GM12878 (cell line): Measurements from ENCODE around the gene TRIM62. TPM values are rescaled to one million over a fixed set of nuclear protein-coding genes. Genes with fewer than 3 reads are reported as not detected.

ENCODE experiments used
- ATAC-seq: fragments of 200-7000 bp; cut with Tn5 transposase; 3 replicates; pipeline ENCODE4 v1.9.1; 2020; ENCODE audit warnings: mild to moderate bottlenecking, moderate library complexity
- BruUV-seq: library from RNA; stranded (reverse); fragments of 400-500 nt; replicated peaks from 2 replicates; lab custom pipeline; 2021; lab: Mats Ljungman, UMichigan
- CTCF ChIA-PET: fragments of 300-600 bp; sonication (Branson Sonifier 250); formaldehyde crosslinking; extraction: SDS; loops from one replicate; lab custom pipeline; 2021; ENCODE audit warnings: inconsistent platforms; lab: Yijun Ruan, JAX
- POLR2A ChIA-PET: fragments of 350-600 bp; formaldehyde crosslinking; extraction: SDS; loops from one replicate; lab custom pipeline; 2021; ENCODE audit warnings: inconsistent platforms; lab: Charles Lee
- RAD21 ChIA-PET: fragments of 300-600 bp; sonication (Branson Sonifier 250); formaldehyde crosslinking; loops from one replicate; lab custom pipeline; 2023; ENCODE audit warnings: antibody characterized with exemption; ENCODE audit not compliant: unreplicated experiment; lab: Charles Lee
- SMC1A ChIA-PET: fragments of 300-600 bp; sonication (Branson Sonifier 250); formaldehyde crosslinking; loops from one replicate; lab custom pipeline; 2023; ENCODE audit not compliant: unreplicated experiment, uncharacterized antibody; lab: Charles Lee
- DNase-seq: peaks from one replicate; pipeline ENCODE4 v3.0.0-alpha.2; 2011; ENCODE audit warnings: low read depth, low spot score
- FAIRE-seq: peaks from 3 replicates; lab custom pipeline; 2011; peaks lifted over from hg19 to GRCh38; lab: Jason Lieb, UNC
- H2AFZ ChIP-seq: 2 replicates; pipeline ENCODE4 v1.6.0; 2011; ENCODE audit warnings: low read depth, low read length, control low read depth; ENCODE audit not compliant: control insufficient read depth
- H3K27ac ChIP-seq: 2 replicates; pipeline ENCODE4 v1.5.1; 2011; ENCODE audit warnings: control low read depth; ENCODE audit not compliant: control insufficient read depth, insufficient read depth
- H3K27me3 ChIP-seq, 2 experiments: replicated peaks in 1 of 2; 2 replicates each; pipeline versions ENCODE4 v1.6.0 to v1.6.1; 2011; ENCODE audit warnings: low read length in 1 of 2; ENCODE audit not compliant: control insufficient read depth in 2 of 2, insufficient read depth in 2 of 2
- H3K36me3 ChIP-seq, 2 experiments: 2 replicates each; pipeline ENCODE4 v1.5.1; 2011; ENCODE audit warnings: low read length in 1 of 2; ENCODE audit not compliant: control insufficient read depth in 2 of 2, insufficient read depth in 2 of 2
- H3K4me1 ChIP-seq: 2 replicates; pipeline ENCODE4 v1.6.1; 2011; ENCODE audit warnings: mild to moderate bottlenecking, low read length, moderate library complexity, mixed read lengths; ENCODE audit not compliant: control insufficient read depth, insufficient read depth
- H3K4me2 ChIP-seq: 2 replicates; pipeline ENCODE4 v1.6.0; 2011; ENCODE audit warnings: control low read depth; ENCODE audit not compliant: control insufficient read depth, insufficient read depth
- H3K4me3 ChIP-seq: fragments of 200-600 bp; sonication (generic); 2 replicates; pipeline ENCODE4 v1.5.1; 2016
- H3K79me2 ChIP-seq: 2 replicates; pipeline ENCODE4 v1.6.0; 2011; ENCODE audit warnings: low read length; ENCODE audit not compliant: control insufficient read depth, insufficient read depth
- H3K9ac ChIP-seq: 2 replicates; pipeline ENCODE4 v1.8.0; 2011; ENCODE audit warnings: low read length, control low read depth, mixed read lengths; ENCODE audit not compliant: control insufficient read depth, insufficient read depth
- H3K9me3 ChIP-seq: replicated peaks from 3 replicates; pipeline ENCODE4 v1.5.1; 2011; ENCODE audit warnings: mild to moderate bottlenecking, low read length; ENCODE audit not compliant: control insufficient read depth, insufficient read depth
- H4K20me1 ChIP-seq: 2 replicates; pipeline ENCODE4 v1.6.0; 2011; ENCODE audit not compliant: control insufficient read depth, insufficient read depth
- CHD1 ChIP-seq: IDR thresholded peaks from 2 replicates; pipeline ENCODE4 v1.6.1; 2012; ENCODE audit warnings: low read depth, low read length, improper control_type of control experiment
- E4F1 ChIP-seq: fragments of 450-650 bp; IDR thresholded peaks from 2 replicates; pipeline ENCODE4 v1.6.1; 2018; ENCODE audit warnings: borderline replicate concordance, mild to moderate bottlenecking; ENCODE audit not compliant: partially characterized antibody
- FOXK2 ChIP-seq: fragments of 450-650 bp; IDR thresholded peaks from 2 replicates; pipeline ENCODE4 v1.6.1; 2017; ENCODE audit warnings: mild to moderate bottlenecking, moderate library complexity
- HDAC6 ChIP-seq: fragments of 200-600 bp; sonication (generic); IDR thresholded peaks from one replicate; pipeline ENCODE4 v1.8.0; 2017; ENCODE audit warnings: antibody characterized with exemption; ENCODE audit not compliant: unreplicated experiment
- JUND ChIP-seq: IDR thresholded peaks from 2 replicates; pipeline ENCODE4 v1.6.1; 2012; ENCODE audit warnings: low read depth, mild to moderate bottlenecking, low read length, improper control_type of control experiment, moderate library complexity
- MXI1 ChIP-seq: fragments of 150-350 bp; IDR thresholded peaks from 2 replicates; pipeline ENCODE4 v1.6.1; 2011; ENCODE audit warnings: low read depth, mild to moderate bottlenecking, inconsistent platforms, low read length, improper control_type of control experiment
- NFYB ChIP-seq: IDR thresholded peaks from 2 replicates; pipeline ENCODE4 v1.6.1; 2011; ENCODE audit warnings: low read depth, mild to moderate bottlenecking, low read length, improper control_type of control experiment, moderate library complexity; ENCODE audit not compliant: insufficient read depth
- POU2F2 ChIP-seq: IDR thresholded peaks from 3 replicates; pipeline ENCODE4 v1.6.1; 2011; ENCODE audit warnings: low read depth, mild to moderate bottlenecking, low read length, borderline replicate concordance
- SIN3A ChIP-seq: IDR thresholded peaks from 2 replicates; pipeline ENCODE4 v1.6.1; 2012; ENCODE audit warnings: low read depth, low read length, improper control_type of control experiment
- SIX5 ChIP-seq: IDR thresholded peaks from 2 replicates; pipeline ENCODE4 v1.6.1; 2011; ENCODE audit warnings: mild to moderate bottlenecking, low read depth, low read length, moderate library complexity; ENCODE audit not compliant: severe bottlenecking
- TAF1 ChIP-seq: IDR thresholded peaks from 2 replicates; pipeline ENCODE4 v1.6.1; 2011; ENCODE audit warnings: mild to moderate bottlenecking, low read depth, low read length, borderline replicate concordance
- YY1 ChIP-seq: IDR thresholded peaks from 2 replicates; pipeline ENCODE4 v1.6.1; 2011; ENCODE audit warnings: low read depth, mild to moderate bottlenecking, low read length
- ZNF207 ChIP-seq: fragments of 450-650 bp; IDR thresholded peaks from 2 replicates; pipeline ENCODE4 v1.6.1; 2014; ENCODE audit warnings: antibody characterized with exemption, mild to moderate bottlenecking, borderline replicate concordance
- ZNF274 ChIP-seq: IDR thresholded peaks from one replicate; pipeline ENCODE4 v1.8.0; 2011; ENCODE audit not compliant: insufficient read length, insufficient read depth
- WGBS: methylation state at CpG from one replicate; pipeline ENCODE4 v1.1.6; 2016; ENCODE audit warnings: low lambda C conversion rate; ENCODE audit not compliant: insufficient replicate concordance, insufficient coverage; ENCODE audit errors: missing lambda C conversion rate; 5-methylcytosine and 5-hydroxymethylcytosine counted together
- in situ Hi-C: fragments of 300-500 bp; cut with MboI; formaldehyde crosslinking; loops from 9 replicates; pipeline ENCODE4 v1.14.3; 2018; ENCODE audit warnings: mixed read lengths
- intact Hi-C: fragments of 100-400 bp; cut with micrococcal nuclease; formaldehyde crosslinking; loops from one replicate; pipeline ENCODE4 v1.14.2; 2022; ENCODE audit not compliant: unreplicated experiment
- polyA plus RNA-seq, 11 experiments: library from polyadenylated mRNA; depleted of rRNA in 4 of 11; unstranded in 6 of 11; stranded (reverse) in 5 of 11; fragments of >200 nt; fragmentation: Nextera tagmentation in 4 of 11; fragmentation: Illumina TruSeq in 1 of 11; extraction: Ambion mirVana in 4 of 11; extraction: Trizol in 1 of 11; gene quantifications; 1 replicate in 1 of 11; 2 replicates in 10 of 11; pipeline versions ENCODE4 v1.2.1 to v1.2.3, GENCODE V29; 2011 to 2016; ENCODE audit warnings: inconsistent platforms in 2 of 11, missing spikeins in 2 of 11, low read depth in 1 of 11
- total RNA-seq, 4 experiments: library from RNA; depleted of rRNA in 3 of 4; stranded (reverse); fragments of >200 nt in 3 of 4; fragmentation: Illumina TruSeq in 1 of 4; extraction: Trizol in 1 of 4; gene quantifications; 2 replicates each; pipeline versions ENCODE4 v1.2.1 to v1.2.3, GENCODE V29; 2013 to 2021
- TF ChIP-seq, protein P1 (sequence below): IDR thresholded peaks from 2 replicates; pipeline ENCODE4 v1.6.1; 2011; ENCODE audit warnings: low read depth, low read length, improper control_type of control experiment, borderline replicate concordance
- TF ChIP-seq, protein P2 (sequence below), 3 experiments: IDR thresholded peaks in 2 of 3; conservative IDR thresholded peaks in 1 of 3; 2 replicates each; pipeline ENCODE4 v1.5.1; 2011; ENCODE audit warnings: low read depth in 3 of 3, low read length in 3 of 3, mild to moderate bottlenecking in 3 of 3, control low read depth in 2 of 3, moderate library complexity in 2 of 3, inconsistent platforms in 1 of 3, mixed read lengths in 1 of 3; ENCODE audit not compliant: control insufficient read depth in 2 of 3, insufficient read depth in 1 of 3; ENCODE audit errors: extremely low read depth in 1 of 3

Gene TRIM62
- total and polyA plus RNA-seq, 10 of the 15 experiments (the other 5 are each of a cell fraction or from before 2014, with no cell fraction given) = 0.52 to 4.2 (median 1.9) TPM

DNA sequence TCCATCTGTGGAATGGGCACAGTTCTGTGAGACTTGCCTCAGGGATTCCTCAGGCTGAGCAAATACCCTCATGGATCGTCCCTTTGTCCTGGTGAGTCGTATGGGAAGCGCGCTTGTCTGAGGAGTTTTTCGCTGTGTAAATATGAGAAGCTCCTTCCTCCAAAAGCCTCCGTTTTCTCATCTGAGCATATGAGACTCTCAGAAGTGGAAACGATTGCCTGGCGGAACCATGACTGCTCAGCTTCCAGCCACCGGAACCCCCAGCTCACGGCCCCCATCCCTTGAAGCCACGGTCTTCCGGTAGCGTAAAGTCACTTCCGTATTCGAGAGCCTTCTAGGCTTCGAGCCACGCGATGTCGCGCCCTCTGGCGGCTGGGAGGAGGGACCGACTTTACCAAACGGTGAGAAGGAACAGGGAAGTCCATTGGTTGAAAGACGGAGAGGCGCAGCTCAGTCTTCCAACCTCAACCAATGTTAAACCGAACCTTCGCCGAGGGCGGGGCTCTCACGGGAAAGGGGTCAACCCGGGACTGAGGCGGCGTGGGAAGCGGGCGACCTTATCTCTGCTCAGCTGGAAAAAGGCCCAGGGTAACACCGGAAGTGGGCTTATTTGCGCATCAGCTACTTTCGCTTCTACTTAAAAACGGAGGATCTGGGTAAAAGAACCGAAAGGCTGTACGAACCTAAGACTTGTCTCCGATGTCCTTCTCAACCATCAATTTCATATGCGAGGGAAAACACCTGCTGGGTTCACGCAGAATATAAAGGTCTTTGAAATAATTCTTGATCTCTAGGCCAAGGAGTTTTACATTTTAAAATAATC is 54.6 kb downstream of the TRIM62 start:
- no peaks in the 10 kb centered on the region for H3K27me3 ChIP-seq
- peak overlapping the region; percentile 97 for H3K4me3 ChIP-seq
- ChIA-PET CTCF (interaction anchor here (0.5 to 6.0 kb wide), 26 partner anchors 11 to 607 kb away, joined by 3 to 51 read pairs (median 4); partner anchors contain the start of gene TRIM62), SMC1A (interaction anchor here (0.8 to 2.3 kb wide), 17 partner anchors 9 to 344 kb away, joined by 3 to 11 read pairs (median 3); partner anchors contain the start of gene TRIM62), POLR2A (interaction anchor here (0.6 to 1.7 kb wide), 15 partner anchors 11 to 335 kb away, joined by 3 to 11 read pairs (median 4); partner anchors contain the start of genes AZIN2 and TRIM62), RAD21 (interaction anchor here (0.6 to 1.5 kb wide), 16 partner anchors 8 to 1019 kb away, joined by 3 to 7 read pairs (median 3); partner anchors contain the start of genes KPNA6 and TRIM62)
- peaks cover 15% of the 10 kb centered on the region for H3K79me2 ChIP-seq
- peaks cover 19% of the 10 kb centered on the region for H3K4me1 ChIP-seq
- peak overlapping the region; percentile 97 for H3K27ac ChIP-seq
- no TSS peak for BruUV-seq
- DNase-seq = peak; percentile 99
- intact Hi-C loops (loop anchor here (1.0 to 10.0 kb wide), 5 partner anchors 28 to 345 kb away; partner anchors contain the start of genes ZNF362 and ZSCAN20), in situ Hi-C loops (no loop called here)
- peak; percentile 99 for FAIRE-seq
- peak; percentile 95 for ATAC-seq
- H3K4me2 ChIP-seq = peak overlapping the region; percentile 86
- no peaks in the 10 kb centered on the region for H3K9me3 ChIP-seq
- peak overlapping the region; percentile 98 for H3K9ac ChIP-seq
- WGBS = 2% methylated on average over 44 of the region's 44 CpGs
- H2AFZ ChIP-seq = peak overlapping the region; percentile 95
- H3K36me3 ChIP-seq = no peaks in the 10 kb centered on the region
- H4K20me1 ChIP-seq = no peaks in the 10 kb centered on the region
- 0 out of 2 replicates have a peak, but pooled peaks have one; percentile 29 for TF ChIP-seq CHD1
- TF ChIP-seq HDAC6 = no peak
- TF ChIP-seq SIN3A = peak; percentile 53; the same call in 1 of the 2 replicates
- TF ChIP-seq POU2F2 = peak; percentile 68; the same call in 2 of the 3 replicates
- TF ChIP-seq JUND = no peak
- peak; percentile 75; the same call in 1 of the 2 replicates for TF ChIP-seq NFYB
- peak; percentile 72 for TF ChIP-seq E4F1
- TF ChIP-seq, protein P1, sequence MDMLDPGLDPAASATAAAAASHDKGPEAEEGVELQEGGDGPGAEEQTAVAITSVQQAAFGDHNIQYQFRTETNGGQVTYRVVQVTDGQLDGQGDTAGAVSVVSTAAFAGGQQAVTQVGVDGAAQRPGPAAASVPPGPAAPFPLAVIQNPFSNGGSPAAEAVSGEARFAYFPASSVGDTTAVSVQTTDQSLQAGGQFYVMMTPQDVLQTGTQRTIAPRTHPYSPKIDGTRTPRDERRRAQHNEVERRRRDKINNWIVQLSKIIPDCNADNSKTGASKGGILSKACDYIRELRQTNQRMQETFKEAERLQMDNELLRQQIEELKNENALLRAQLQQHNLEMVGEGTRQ = no peak
- TF ChIP-seq SIX5 = peak; percentile 39
- TF ChIP-seq, protein P2, sequence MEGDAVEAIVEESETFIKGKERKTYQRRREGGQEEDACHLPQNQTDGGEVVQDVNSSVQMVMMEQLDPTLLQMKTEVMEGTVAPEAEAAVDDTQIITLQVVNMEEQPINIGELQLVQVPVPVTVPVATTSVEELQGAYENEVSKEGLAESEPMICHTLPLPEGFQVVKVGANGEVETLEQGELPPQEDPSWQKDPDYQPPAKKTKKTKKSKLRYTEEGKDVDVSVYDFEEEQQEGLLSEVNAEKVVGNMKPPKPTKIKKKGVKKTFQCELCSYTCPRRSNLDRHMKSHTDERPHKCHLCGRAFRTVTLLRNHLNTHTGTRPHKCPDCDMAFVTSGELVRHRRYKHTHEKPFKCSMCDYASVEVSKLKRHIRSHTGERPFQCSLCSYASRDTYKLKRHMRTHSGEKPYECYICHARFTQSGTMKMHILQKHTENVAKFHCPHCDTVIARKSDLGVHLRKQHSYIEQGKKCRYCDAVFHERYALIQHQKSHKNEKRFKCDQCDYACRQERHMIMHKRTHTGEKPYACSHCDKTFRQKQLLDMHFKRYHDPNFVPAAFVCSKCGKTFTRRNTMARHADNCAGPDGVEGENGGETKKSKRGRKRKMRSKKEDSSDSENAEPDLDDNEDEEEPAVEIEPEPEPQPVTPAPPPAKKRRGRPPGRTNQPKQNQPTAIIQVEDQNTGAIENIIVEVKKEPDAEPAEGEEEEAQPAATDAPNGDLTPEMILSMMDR (IDR thresholded peaks at IDR 0.05 in 2 of 3, conservative IDR thresholded peaks at IDR 0.05 in 1 of 3; ENCODE audit: control insufficient read depth in 2 of 3, extremely low read depth in 1 of 3, insufficient read depth in 1 of 3, low read depth in 3 of 3, low read length in 3 of 3) = peak; percentile 92 to 99 (median 99); a peak in 5 of 6 replicates
- no peak for TF ChIP-seq ZNF274
- TF ChIP-seq YY1 = peak; percentile 90
- peak; percentile 96 for TF ChIP-seq TAF1
- TF ChIP-seq ZNF207 = 0 out of 2 replicates have a peak, but pooled peaks have one; percentile 55
- TF ChIP-seq MXI1 = no peak
- TF ChIP-seq FOXK2 = no peak
